ENCODE measurements around the gene SLC25A42. TPM values are rescaled to one million over a fixed set of nuclear protein-coding genes. Genes with fewer than 3 reads are reported as not detected.
"Not testable (repeated sequence)": the region's sequence is repeated elsewhere in the genome, so short reads cannot be mapped to it uniquely, and the experiment has no call there.

Gene SLC25A42
- total RNA-seq, 1 donor from 2014 or later = 12.7 TPM

DNA sequence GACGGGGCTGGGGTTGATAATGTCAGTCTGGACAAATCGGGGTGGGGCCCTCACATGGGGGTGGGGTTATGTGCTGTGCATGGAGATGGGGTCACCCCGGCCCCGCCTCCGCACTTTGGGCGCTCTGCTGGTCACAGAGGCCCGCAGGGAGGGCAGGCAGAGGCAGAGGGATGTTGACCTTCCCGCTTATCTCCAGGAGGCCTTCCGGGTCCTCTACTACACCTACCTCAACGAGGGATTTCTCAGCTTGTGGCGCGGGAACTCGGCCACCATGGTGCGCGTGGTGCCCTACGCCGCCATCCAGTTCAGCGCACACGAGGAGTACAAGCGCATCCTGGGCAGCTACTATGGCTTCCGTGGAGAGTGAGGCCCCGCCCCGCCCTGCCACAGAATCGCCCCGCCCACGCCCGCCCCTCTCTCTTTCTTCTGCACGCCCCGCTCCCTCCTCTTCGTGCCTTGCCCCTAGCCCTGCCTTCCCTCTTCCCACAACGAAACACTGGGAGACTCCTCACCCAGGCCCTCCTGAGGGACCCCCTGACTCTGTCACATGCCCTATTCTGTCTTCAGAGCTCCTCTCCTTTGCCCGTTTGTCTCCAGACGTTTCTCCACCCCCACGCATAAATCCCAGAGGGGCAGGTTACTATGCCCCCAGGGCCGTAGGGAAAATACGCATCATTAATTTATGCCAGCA, 41.7 kb downstream of the SLC25A42 start:
- Histone ChIP-seq H3K36me3 (no peaks in the 10 kb centered on the region), H3K4me3 (peak overlapping the region; percentile 19), H3K9me3 (no peaks in the 10 kb centered on the region), H3K27me3 (no peaks in the 10 kb centered on the region), H3K4me1 (no peaks in the 10 kb centered on the region), H3K27ac (no peak overlapping the region)
- peak; percentile 45 for ATAC-seq
- DNase-seq = no peak
- TF ChIP-seq, protein P1, sequence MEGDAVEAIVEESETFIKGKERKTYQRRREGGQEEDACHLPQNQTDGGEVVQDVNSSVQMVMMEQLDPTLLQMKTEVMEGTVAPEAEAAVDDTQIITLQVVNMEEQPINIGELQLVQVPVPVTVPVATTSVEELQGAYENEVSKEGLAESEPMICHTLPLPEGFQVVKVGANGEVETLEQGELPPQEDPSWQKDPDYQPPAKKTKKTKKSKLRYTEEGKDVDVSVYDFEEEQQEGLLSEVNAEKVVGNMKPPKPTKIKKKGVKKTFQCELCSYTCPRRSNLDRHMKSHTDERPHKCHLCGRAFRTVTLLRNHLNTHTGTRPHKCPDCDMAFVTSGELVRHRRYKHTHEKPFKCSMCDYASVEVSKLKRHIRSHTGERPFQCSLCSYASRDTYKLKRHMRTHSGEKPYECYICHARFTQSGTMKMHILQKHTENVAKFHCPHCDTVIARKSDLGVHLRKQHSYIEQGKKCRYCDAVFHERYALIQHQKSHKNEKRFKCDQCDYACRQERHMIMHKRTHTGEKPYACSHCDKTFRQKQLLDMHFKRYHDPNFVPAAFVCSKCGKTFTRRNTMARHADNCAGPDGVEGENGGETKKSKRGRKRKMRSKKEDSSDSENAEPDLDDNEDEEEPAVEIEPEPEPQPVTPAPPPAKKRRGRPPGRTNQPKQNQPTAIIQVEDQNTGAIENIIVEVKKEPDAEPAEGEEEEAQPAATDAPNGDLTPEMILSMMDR (IDR thresholded peaks at IDR 0.05) = no peak
- intact Hi-C loops (cut with DNase I) = no loop called here

DNA sequence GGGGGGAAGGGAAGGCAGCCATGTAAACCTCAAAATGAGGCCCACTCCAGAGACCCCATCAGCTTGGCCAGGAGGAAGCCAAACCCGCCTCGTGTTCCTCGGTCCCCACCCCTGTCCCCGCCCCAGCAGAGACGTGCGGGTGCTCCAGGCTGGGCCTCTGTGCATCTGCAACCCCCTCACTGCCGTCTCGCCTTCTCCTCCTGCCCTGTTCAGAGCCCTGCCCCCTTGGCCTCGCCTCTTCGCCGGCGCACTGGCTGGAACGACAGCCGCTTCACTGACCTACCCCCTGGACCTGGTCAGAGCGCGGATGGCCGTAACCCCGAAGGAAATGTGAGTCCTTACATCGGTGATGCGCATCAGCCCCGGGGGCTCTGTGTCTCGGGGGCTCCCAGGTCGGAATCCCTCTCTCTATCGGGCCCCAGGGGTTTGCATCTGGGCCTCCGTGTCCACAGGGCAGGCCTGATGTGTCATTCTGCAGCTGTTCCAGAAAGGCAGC, 42.3 kb downstream of the SLC25A42 start:
- Histone ChIP-seq H3K36me3 (no peaks in the 10 kb centered on the region), H3K27ac (no peak overlapping the region), H3K27me3 (no peaks in the 10 kb centered on the region), H3K4me3 (peak overlapping the region; percentile 19), H3K9me3 (no peaks in the 10 kb centered on the region), H3K4me1 (no peaks in the 10 kb centered on the region)
- no peak for DNase-seq
- TF ChIP-seq, protein P1 (IDR thresholded peaks at IDR 0.05) = no peak
- ATAC-seq = no peak
- intact Hi-C loops (cut with DNase I) = no loop called here

DNA sequence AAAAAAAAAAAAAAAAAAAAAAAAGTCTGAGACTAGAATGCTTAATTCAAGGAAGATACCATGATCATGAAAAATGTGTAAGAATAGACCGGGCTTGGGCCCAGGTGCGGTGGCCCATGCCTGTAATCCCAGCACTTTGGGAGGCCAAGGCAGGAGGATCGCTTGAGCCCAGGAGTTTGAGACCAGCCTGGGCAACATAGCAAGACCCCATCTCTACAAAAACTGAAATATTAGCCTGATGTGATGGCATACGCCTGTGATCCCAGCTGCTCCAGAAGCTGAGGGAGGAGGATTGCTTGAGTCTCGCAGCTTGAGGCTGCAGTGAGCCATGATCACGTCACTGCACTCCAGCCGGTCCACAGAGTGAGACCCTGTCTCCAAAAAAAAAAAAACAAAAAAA, 43.1 kb downstream of the SLC25A42 start:
- H3K27ac ChIP-seq; H3K4me1 ChIP-seq; H3K27me3 ChIP-seq; DNase-seq; H3K36me3 ChIP-seq; intact Hi-C loops (cut with DNase I); H3K9me3 ChIP-seq; ATAC-seq; H3K4me3 ChIP-seq: not testable (repeated sequence)

DNA sequence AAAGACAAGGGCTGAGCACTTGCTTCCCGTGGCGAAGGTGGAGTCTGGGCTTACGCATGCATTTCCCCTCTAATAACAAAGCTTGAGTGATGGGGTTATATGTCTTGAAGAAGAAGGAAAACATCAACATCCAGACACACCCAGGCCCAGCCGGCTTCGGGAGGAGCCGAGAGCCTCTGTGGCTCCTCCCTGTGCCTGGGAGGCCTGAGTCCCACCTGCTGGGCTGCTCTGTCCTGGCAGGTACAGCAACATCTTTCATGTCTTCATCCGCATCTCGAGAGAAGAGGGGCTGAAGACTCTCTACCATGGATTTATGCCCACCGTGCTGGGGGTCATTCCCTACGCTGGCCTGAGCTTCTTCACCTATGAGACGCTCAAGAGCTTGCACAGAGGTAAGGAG, 43.9 kb downstream of the SLC25A42 start:
- Histone ChIP-seq H3K27me3 (no peaks in the 10 kb centered on the region), H3K4me3 (no peak overlapping the region), H3K9me3 (no peaks in the 10 kb centered on the region), H3K27ac (no peak overlapping the region), H3K36me3 (no peaks in the 10 kb centered on the region), H3K4me1 (no peaks in the 10 kb centered on the region)
- DNase-seq = no peak
- intact Hi-C loops (cut with DNase I) = no loop called here
- TF ChIP-seq, protein P1 (IDR thresholded peaks at IDR 0.05) = no peak
- ATAC-seq = no peak

DNA sequence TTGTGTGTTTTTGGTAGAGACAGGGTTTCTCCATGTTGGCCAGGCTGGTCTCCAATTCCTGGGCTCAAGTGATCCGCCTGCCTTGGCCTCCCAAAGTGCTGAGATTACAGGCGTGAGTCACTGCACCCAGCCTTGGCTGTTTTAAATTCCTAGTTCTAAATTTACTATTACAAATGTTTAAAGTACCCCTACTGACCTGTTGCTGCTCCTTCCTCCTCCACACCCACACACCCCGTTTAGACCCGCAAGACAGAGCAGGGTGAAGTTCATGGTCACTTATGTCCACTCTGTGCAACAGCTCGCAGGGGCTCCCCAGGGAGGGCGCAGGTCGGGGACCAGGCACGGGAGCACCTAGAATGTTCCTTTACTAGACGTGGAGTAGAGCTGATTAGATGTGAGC, 45.8 kb downstream of the SLC25A42 start:
- intact Hi-C loops (cut with DNase I) = no loop called here
- TF ChIP-seq, protein P1 (IDR thresholded peaks at IDR 0.05) = no peak
- DNase-seq (no peak), ATAC-seq (no peak)
- Histone ChIP-seq H3K9me3 (no peaks in the 10 kb centered on the region), H3K27me3 (no peaks in the 10 kb centered on the region), H3K36me3 (no peaks in the 10 kb centered on the region), H3K4me1 (no peaks in the 10 kb centered on the region), H3K27ac (no peak overlapping the region), H3K4me3 (no peak overlapping the region)

DNA sequence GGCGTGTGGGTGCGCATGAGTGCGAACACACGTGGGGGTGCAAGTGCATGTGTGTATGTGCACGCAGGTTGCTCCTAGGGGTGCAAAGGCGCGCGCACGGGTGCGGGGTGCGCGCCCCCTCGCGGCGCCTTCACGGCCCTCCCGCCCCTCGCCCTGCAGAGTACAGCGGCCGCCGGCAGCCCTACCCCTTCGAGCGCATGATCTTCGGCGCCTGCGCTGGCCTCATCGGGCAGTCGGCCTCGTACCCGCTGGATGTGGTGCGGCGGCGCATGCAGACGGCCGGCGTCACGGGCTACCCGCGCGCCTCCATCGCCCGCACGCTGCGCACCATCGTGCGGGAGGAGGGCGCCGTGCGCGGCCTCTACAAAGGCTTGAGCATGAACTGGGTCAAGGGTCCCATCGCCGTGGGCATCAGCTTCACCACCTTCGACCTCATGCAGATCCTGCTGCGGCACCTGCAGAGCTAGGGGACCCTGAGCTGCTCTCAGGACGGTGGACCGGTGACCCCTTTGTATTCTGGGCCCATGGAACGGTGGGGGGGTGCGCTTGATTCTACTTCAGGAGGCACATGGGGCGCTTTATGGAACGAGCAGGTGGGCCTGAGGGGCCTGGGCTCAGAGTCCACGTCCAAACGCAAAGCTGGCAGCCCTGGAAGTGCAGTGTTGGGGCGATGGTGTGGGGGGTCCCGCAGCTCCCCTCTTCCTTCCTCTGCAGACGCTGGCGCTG, 46.8 kb downstream of the SLC25A42 start:
- H3K4me3 ChIP-seq = no peak overlapping the region
- H3K9me3 ChIP-seq = no peaks in the 10 kb centered on the region
- DNase-seq (no peak), ATAC-seq (peak; percentile 21)
- H3K27me3 ChIP-seq = no peaks in the 10 kb centered on the region
- H3K36me3 ChIP-seq = no peaks in the 10 kb centered on the region
- H3K27ac ChIP-seq = no peak overlapping the region
- intact Hi-C loops (cut with DNase I) = no loop called here
- TF ChIP-seq, protein P1 (IDR thresholded peaks at IDR 0.05) = peak; percentile 24
- no peaks in the 10 kb centered on the region for H3K4me1 ChIP-seq
